Erythroblast (primary cell): ENCODE data around the gene PDGFA.

ENCODE experiments used
- GATA1 ChIP-seq: IDR thresholded peaks from 2 replicates; pipeline ENCODE4 v1.6.1; 2011; ENCODE audit warnings: low read depth, mild to moderate bottlenecking, control low read depth, low read length, moderate library complexity
- POLR2A ChIP-seq: IDR thresholded peaks from 2 replicates; pipeline ENCODE4 v1.6.1; 2011; ENCODE audit warnings: mild to moderate bottlenecking, low read length

GRCh38 chr7:468681-469562 is 50.7 kb downstream of the PDGFA start:
- TF ChIP-seq POLR2A (no peak), GATA1 (no peak)
